SK-N-SH treated with all-trans-retinoic acid at 6 μM for 48 hours (cell line): ENCODE data around the gene RAB8B.

Source experiments
- GLIS3 ChIP-seq: fragments of 250-450 bp; sonication (Bioruptor Pico); IDR thresholded peaks from 2 replicates; pipeline ENCODE4 v1.5.0; 2020; ENCODE audit warnings: mild to moderate bottlenecking, moderate library complexity
- ISL1 ChIP-seq: fragments of 250-450 bp; sonication (Bioruptor Pico); IDR thresholded peaks from 2 replicates; pipeline ENCODE4 v2.1.2; 2022; ENCODE audit warnings: mild to moderate bottlenecking, moderate library complexity
- PATZ1 ChIP-seq: fragments of 250-450 bp; sonication (Bioruptor Pico); IDR thresholded peaks from 2 replicates; pipeline ENCODE4 v1.8.0; 2020; ENCODE audit warnings: mild to moderate bottlenecking, moderate library complexity, borderline replicate concordance
- PPARA ChIP-seq: fragments of 250-450 bp; sonication (Bioruptor Pico); IDR thresholded peaks from 2 replicates; pipeline ENCODE4 v1.5.0; 2020; ENCODE audit warnings: mild to moderate bottlenecking, borderline replicate concordance
- RARB ChIP-seq: fragments of 250-450 bp; sonication (Bioruptor Pico); IDR thresholded peaks from 2 replicates; pipeline ENCODE4 v1.8.0; 2021; ENCODE audit warnings: mild to moderate bottlenecking, moderate library complexity
- ZC3H10 ChIP-seq: fragments of 250-450 bp; sonication (Bioruptor Pico); IDR thresholded peaks from 2 replicates; pipeline ENCODE4 v1.5.1; 2021; ENCODE audit warnings: mild to moderate bottlenecking, moderate library complexity
- ZFP30 ChIP-seq: fragments of 450-650 bp; formaldehyde crosslinking; IDR thresholded peaks from 2 replicates; pipeline ENCODE4 v1.5.0; 2022; ENCODE audit warnings: mild to moderate bottlenecking, moderate library complexity
- ZNF565 ChIP-seq: fragments of 450-650 bp; formaldehyde crosslinking; conservative IDR thresholded peaks from 2 replicates; pipeline ENCODE4 v1.5.0; 2020; ENCODE audit warnings: low read depth, mild to moderate bottlenecking, moderate library complexity
- ZNF70 ChIP-seq: fragments of 450-650 bp; formaldehyde crosslinking; IDR thresholded peaks from 2 replicates; pipeline ENCODE4 v1.5.0; 2020; ENCODE audit warnings: mild to moderate bottlenecking, moderate library complexity

GRCh38 chr15:63254991-63255390 lies 65.6 kb downstream of the RAB8B start:
- no peak for TF ChIP-seq PPARA (CRISPR knock-in tag)
- no peak for TF ChIP-seq ZC3H10 (CRISPR knock-in tag)
- no peak for TF ChIP-seq ZNF70 (CRISPR knock-in tag)
- TF ChIP-seq ZFP30 (CRISPR knock-in tag) = no peak
- no peak for TF ChIP-seq ISL1 (CRISPR knock-in tag)
- TF ChIP-seq PATZ1 (CRISPR knock-in tag) = no peak
- no peak for TF ChIP-seq RARB (CRISPR knock-in tag)
- TF ChIP-seq GLIS3 (CRISPR knock-in tag) = no peak
- no peak for TF ChIP-seq ZNF565
